Measurements from ENCODE around the gene IGSF6. TPM values are rescaled to one million over a fixed set of nuclear protein-coding genes. Genes with fewer than 3 reads are reported as not detected.
"Not testable (repeated sequence)": the region's sequence is repeated elsewhere in the genome, so short reads cannot be mapped to it uniquely, and the experiment has no call there.

The IGSF6 gene
- total RNA-seq, 3 donors from 2014 or later = not detected

GRCh38 chr16:21610766-21611165 is 41.6 kb downstream of the IGSF6 start:
- Mint-ChIP-seq H3K9me3 (no peaks in the 10 kb centered on the region), H3K36me3 (ENCODE audit: insufficient read depth) (peaks cover 1% of the 10 kb centered on the region), H3K4me1 (ENCODE audit: low read depth) (peaks cover 78% of the 10 kb centered on the region), H3K4me3 (no peak overlapping the region), H3K27me3 (ENCODE audit: low read depth) (no peaks in the 10 kb centered on the region)
- ATAC-seq (no peak), DNase-seq (no peak)

- no peak for DNase-seq
- peaks cover 1% of the 10 kb centered on the region for H3K36me3 Mint-ChIP-seq (ENCODE audit: insufficient read depth)
- H3K27me3 Mint-ChIP-seq (ENCODE audit: low read depth) = no peaks in the 10 kb centered on the region
- no peaks in the 10 kb centered on the region for H3K9me3 Mint-ChIP-seq
- no peak overlapping the region for H3K4me3 Mint-ChIP-seq
- H3K4me1 Mint-ChIP-seq (ENCODE audit: low read depth) = peaks cover 77% of the 10 kb centered on the region
- no peak for ATAC-seq
These were observed 42.3 kb downstream of the IGSF6 start for GRCh38 chr16:21610006-21610544.

GRCh38 chr16:21608639-21609328 is 43.6 kb downstream of the IGSF6 start:
- ATAC-seq (peak; percentile 53 to 70), DNase-seq (no peak)
- Mint-ChIP-seq H3K36me3 (ENCODE audit: insufficient read depth) (peaks cover 1% of the 10 kb centered on the region), H3K4me3 (no peak overlapping the region), H3K27me3 (ENCODE audit: low read depth) (no peaks in the 10 kb centered on the region), H3K4me1 (ENCODE audit: low read depth) (peaks cover 80% of the 10 kb centered on the region), H3K9me3 (no peaks in the 10 kb centered on the region)

- ATAC-seq; H3K27me3 Mint-ChIP-seq (ENCODE audit: low read depth); DNase-seq; H3K36me3 Mint-ChIP-seq (ENCODE audit: insufficient read depth); H3K9me3 Mint-ChIP-seq; H3K4me3 Mint-ChIP-seq: not testable (repeated sequence)
- peaks cover 80% of the 10 kb centered on the region for H3K4me1 Mint-ChIP-seq (ENCODE audit: low read depth)
These were observed 46.6 kb downstream of the IGSF6 start for GRCh38 chr16:21605848-21606247.

GRCh38 chr16:21603928-21604327 is 48.5 kb downstream of the IGSF6 start:
- DNase-seq (no peak), ATAC-seq (no peak)
- no peak overlapping the region for H3K4me3 Mint-ChIP-seq
- no peaks in the 10 kb centered on the region for H3K36me3 Mint-ChIP-seq (ENCODE audit: insufficient read depth)
- no peaks in the 10 kb centered on the region for H3K27me3 Mint-ChIP-seq (ENCODE audit: low read depth)
- H3K9me3 Mint-ChIP-seq = no peaks in the 10 kb centered on the region
- peaks cover 67% of the 10 kb centered on the region for H3K4me1 Mint-ChIP-seq (ENCODE audit: low read depth)

- Mint-ChIP-seq H3K27me3 (ENCODE audit: low read depth) (no peaks in the 10 kb centered on the region), H3K4me3 (no peak overlapping the region), H3K9me3 (no peaks in the 10 kb centered on the region), H3K36me3 (ENCODE audit: insufficient read depth) (no peaks in the 10 kb centered on the region), H3K4me1 (ENCODE audit: low read depth) (peaks cover 67% of the 10 kb centered on the region)
- ATAC-seq = no peak
- DNase-seq = no peak
These were observed 49.6 kb downstream of the IGSF6 start for GRCh38 chr16:21602785-21603184.

- peak; percentile 10 for DNase-seq
- Mint-ChIP-seq H3K27me3 (ENCODE audit: low read depth) (no peaks in the 10 kb centered on the region), H3K4me3 (peak overlapping the region; percentile 90), H3K9me3 (no peaks in the 10 kb centered on the region), H3K4me1 (ENCODE audit: low read depth) (peaks cover 59% of the 10 kb centered on the region), H3K36me3 (ENCODE audit: insufficient read depth) (no peaks in the 10 kb centered on the region)
- peak; percentile 29 to 32 for ATAC-seq
These were observed 52.2 kb downstream of the IGSF6 start for GRCh38 chr16:21600031-21600773.

GRCh38 chr16:21599122-21600030 is 53.0 kb downstream of the IGSF6 start, which contains the start of gene METTL9:
METTL9 (plus strand) TSS chr16:21599577; CDS start chr16:21599734, 157 bp downstream.
- Mint-ChIP-seq H3K27me3 (ENCODE audit: low read depth) (no peaks in the 10 kb centered on the region), H3K4me3 (peak within 1 kb of the TSS; percentile 90), H3K36me3 (ENCODE audit: insufficient read depth) (no peaks in the 10 kb centered on the region), H3K4me1 (ENCODE audit: low read depth) (peaks cover 53% of the 10 kb centered on the region), H3K9me3 (no peaks in the 10 kb centered on the region)
- DNase-seq (peak; percentile 93), ATAC-seq (peak; percentile 95)

- ATAC-seq (peak; percentile 2 to 3), DNase-seq (peak; percentile 10)
- Mint-ChIP-seq H3K4me3 (peak overlapping the region; percentile 86), H3K36me3 (ENCODE audit: insufficient read depth) (no peaks in the 10 kb centered on the region), H3K4me1 (ENCODE audit: low read depth) (peaks cover 47% of the 10 kb centered on the region), H3K27me3 (ENCODE audit: low read depth) (no peaks in the 10 kb centered on the region), H3K9me3 (no peaks in the 10 kb centered on the region)
These were observed 53.7 kb downstream of the IGSF6 start for GRCh38 chr16:21598701-21599121.

- H3K9me3 Mint-ChIP-seq = no peaks in the 10 kb centered on the region
- no peaks in the 10 kb centered on the region for H3K27me3 Mint-ChIP-seq (ENCODE audit: low read depth)
- ATAC-seq (no peak), DNase-seq (no peak)
- H3K4me3 Mint-ChIP-seq = peak overlapping the region; percentile 86
- no peaks in the 10 kb centered on the region for H3K36me3 Mint-ChIP-seq (ENCODE audit: insufficient read depth)
- peaks cover 42% of the 10 kb centered on the region for H3K4me1 Mint-ChIP-seq (ENCODE audit: low read depth)
These were observed 54.2 kb downstream of the IGSF6 start for GRCh38 chr16:21598206-21598605.

- H3K4me1 Mint-ChIP-seq (ENCODE audit: low read depth) = peaks cover 41% of the 10 kb centered on the region
- DNase-seq (no peak), ATAC-seq (no peak)
- H3K4me3 Mint-ChIP-seq = peak overlapping the region; percentile 86
- no peaks in the 10 kb centered on the region for H3K9me3 Mint-ChIP-seq
- H3K36me3 Mint-ChIP-seq (ENCODE audit: insufficient read depth) = no peaks in the 10 kb centered on the region
- H3K27me3 Mint-ChIP-seq (ENCODE audit: low read depth) = no peaks in the 10 kb centered on the region
These were observed 54.8 kb downstream of the IGSF6 start for GRCh38 chr16:21597561-21598030.

GRCh38 chr16:21593530-21594289 is 58.7 kb downstream of the IGSF6 start:
- no peaks in the 10 kb centered on the region for H3K27me3 Mint-ChIP-seq (ENCODE audit: low read depth)
- no peak for ATAC-seq
- no peak for DNase-seq
- no peak overlapping the region for H3K4me3 Mint-ChIP-seq
- H3K36me3 Mint-ChIP-seq (ENCODE audit: insufficient read depth) = no peaks in the 10 kb centered on the region
- H3K9me3 Mint-ChIP-seq = no peaks in the 10 kb centered on the region
- H3K4me1 Mint-ChIP-seq (ENCODE audit: low read depth) = peaks cover 18% of the 10 kb centered on the region

- no peaks in the 10 kb centered on the region for H3K27me3 Mint-ChIP-seq (ENCODE audit: low read depth)
- ATAC-seq = no peak
- no peaks in the 10 kb centered on the region for H3K9me3 Mint-ChIP-seq
- no peak for DNase-seq
- H3K4me1 Mint-ChIP-seq (ENCODE audit: low read depth) = peaks cover 3% of the 10 kb centered on the region
- no peak overlapping the region for H3K4me3 Mint-ChIP-seq
- H3K36me3 Mint-ChIP-seq (ENCODE audit: insufficient read depth) = no peaks in the 10 kb centered on the region
These were observed 60.2 kb downstream of the IGSF6 start for GRCh38 chr16:21592191-21592590.

Measured in activated T-cell treated with anti-CD3 and anti-CD28 coated beads, Interleukin-2, amount 50 U/mL, for 4 hours (primary cell).